Mammary epithelial cell (primary cell): ENCODE measurements around the gene CYTH4.

Experiments
- EZH2 ChIP-seq: IDR thresholded peaks from 2 replicates; pipeline ENCODE4 v1.6.1; 2012; ENCODE audit warnings: low read length, inconsistent platforms, borderline replicate concordance
- TF ChIP-seq, protein P1 (sequence below), 2 donors: IDR thresholded peaks in 1 of 2; conservative IDR thresholded peaks in 1 of 2; 2 replicates each; pipeline ENCODE4 v1.5.1; 2011 to 2012; ENCODE audit warnings: inconsistent platforms in 2 of 2, low read length in 2 of 2, mild to moderate bottlenecking in 2 of 2, control low read depth in 1 of 2, low read depth in 1 of 2; ENCODE audit not compliant: insufficient read depth in 1 of 2; ENCODE audit errors: extremely low read depth in 1 of 2

DNA sequence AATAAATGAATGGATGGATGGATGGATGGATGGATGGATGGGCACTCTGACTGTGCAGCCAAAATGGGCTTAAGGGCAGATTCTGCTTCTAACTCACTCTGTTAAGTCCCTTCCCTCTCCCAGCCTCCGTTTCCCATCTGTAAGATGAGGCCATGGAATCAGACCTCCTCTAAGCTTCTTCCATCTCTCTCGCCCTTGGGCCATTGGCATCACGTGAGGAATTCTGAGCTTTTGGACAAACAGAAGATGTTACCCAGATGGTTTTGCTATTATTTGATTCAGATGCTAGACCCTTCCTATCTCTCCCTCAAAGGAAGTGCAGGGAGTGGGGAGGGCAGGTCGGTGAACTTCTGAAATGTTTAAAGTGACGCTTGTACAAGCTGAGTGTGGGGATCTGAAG is 4.0 kb upstream of the CYTH4 start:
- TF ChIP-seq, protein P1, sequence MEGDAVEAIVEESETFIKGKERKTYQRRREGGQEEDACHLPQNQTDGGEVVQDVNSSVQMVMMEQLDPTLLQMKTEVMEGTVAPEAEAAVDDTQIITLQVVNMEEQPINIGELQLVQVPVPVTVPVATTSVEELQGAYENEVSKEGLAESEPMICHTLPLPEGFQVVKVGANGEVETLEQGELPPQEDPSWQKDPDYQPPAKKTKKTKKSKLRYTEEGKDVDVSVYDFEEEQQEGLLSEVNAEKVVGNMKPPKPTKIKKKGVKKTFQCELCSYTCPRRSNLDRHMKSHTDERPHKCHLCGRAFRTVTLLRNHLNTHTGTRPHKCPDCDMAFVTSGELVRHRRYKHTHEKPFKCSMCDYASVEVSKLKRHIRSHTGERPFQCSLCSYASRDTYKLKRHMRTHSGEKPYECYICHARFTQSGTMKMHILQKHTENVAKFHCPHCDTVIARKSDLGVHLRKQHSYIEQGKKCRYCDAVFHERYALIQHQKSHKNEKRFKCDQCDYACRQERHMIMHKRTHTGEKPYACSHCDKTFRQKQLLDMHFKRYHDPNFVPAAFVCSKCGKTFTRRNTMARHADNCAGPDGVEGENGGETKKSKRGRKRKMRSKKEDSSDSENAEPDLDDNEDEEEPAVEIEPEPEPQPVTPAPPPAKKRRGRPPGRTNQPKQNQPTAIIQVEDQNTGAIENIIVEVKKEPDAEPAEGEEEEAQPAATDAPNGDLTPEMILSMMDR (conservative IDR thresholded peaks at IDR 0.05 in 1 of 2, IDR thresholded peaks at IDR 0.05 in 1 of 2; ENCODE audit: extremely low read depth in 1 of 2, insufficient read depth in 1 of 2, low read depth in 1 of 2, low read length in 2 of 2): no peak
- TF ChIP-seq EZH2: no peak
